HEK293 (cell line): ENCODE measurements around the gene GPR152.

ENCODE experiments used
- CTCF ChIA-PET: fragments of 350-600 bp; formaldehyde crosslinking; extraction: SDS; loops from one replicate; lab custom pipeline; 2021; ENCODE audit warnings: antibody characterized with exemption; lab: Yijun Ruan, JAX
- POLR2A ChIA-PET: fragments of 300-600 bp; formaldehyde crosslinking; extraction: SDS; loops from one replicate; lab custom pipeline; 2020; ENCODE audit warnings: antibody characterized with exemption, inconsistent platforms; lab: Yijun Ruan, JAX
- H3K27ac ChIP-seq: fragments of 200-500 bp; sonication (Bioruptor generic); 2 replicates; pipeline ENCODE4 v1.5.1; 2014; ENCODE audit warnings: low read depth, low read length, control low read depth, inconsistent platforms; ENCODE audit errors: extremely low read depth
- H3K36me3 ChIP-seq, 2 experiments: fragments of 200-500 bp in 1 of 2; sonication (Bioruptor generic) in 1 of 2; 1 replicate in 1 of 2; 2 replicates in 1 of 2; pipeline ENCODE4 v1.5.1; 2014 to 2017; ENCODE audit warnings: inconsistent platforms in 2 of 2, low read length in 2 of 2; ENCODE audit not compliant: control insufficient read depth in 2 of 2, insufficient read depth in 1 of 2
- H3K4me1 ChIP-seq: fragments of 200-500 bp; sonication (Bioruptor generic); 2 replicates; pipeline ENCODE4 v1.5.1; 2014; ENCODE audit warnings: mild to moderate bottlenecking, low read length, inconsistent platforms; ENCODE audit not compliant: control insufficient read depth, insufficient read depth
- H3K4me3 ChIP-seq: 2 replicates; pipeline ENCODE4 v1.5.1; 2011; ENCODE audit warnings: low read depth, mild to moderate bottlenecking, control low read depth, low read length, moderate library complexity
- H3K9me3 ChIP-seq: fragments of 200-500 bp; sonication (Bioruptor generic); 2 replicates; pipeline ENCODE4 v1.5.1; 2014; ENCODE audit warnings: low read depth, low read length, inconsistent platforms; ENCODE audit not compliant: control insufficient read depth, insufficient read depth
- EGR2 ChIP-seq: fragments of 450-650 bp; formaldehyde crosslinking; IDR thresholded peaks from 2 replicates; pipeline ENCODE4 v1.5.1; 2016; ENCODE audit warnings: low read depth, missing biosample characterization, missing genetic modification characterization
- GLIS2 ChIP-seq: fragments of 450-650 bp; formaldehyde crosslinking; IDR thresholded peaks from 2 replicates; pipeline ENCODE4 v1.5.1; 2016; ENCODE audit warnings: missing biosample characterization, missing genetic modification characterization
- KLF8 ChIP-seq: fragments of 450-650 bp; formaldehyde crosslinking; IDR thresholded peaks from 2 replicates; pipeline ENCODE4 v1.5.1; 2016; ENCODE audit warnings: missing biosample characterization, missing genetic modification characterization
- REPIN1 ChIP-seq: fragments of 450-650 bp; formaldehyde crosslinking; IDR thresholded peaks from 2 replicates; pipeline ENCODE4 v1.5.1; 2017; ENCODE audit warnings: missing biosample characterization, missing genetic modification characterization, low read depth
- SP2 ChIP-seq: fragments of 450-650 bp; formaldehyde crosslinking; IDR thresholded peaks from 2 replicates; pipeline ENCODE4 v1.5.1; 2016; ENCODE audit warnings: missing biosample characterization, missing genetic modification characterization
- YY1 ChIP-seq: fragments of 450-650 bp; formaldehyde crosslinking; IDR thresholded peaks from 2 replicates; pipeline ENCODE4 v1.5.1; 2018; ENCODE audit warnings: missing biosample characterization, missing genetic modification characterization
- YY2 ChIP-seq: fragments of 450-650 bp; formaldehyde crosslinking; IDR thresholded peaks from 2 replicates; pipeline ENCODE4 v1.5.1; 2016; ENCODE audit warnings: missing biosample characterization, missing genetic modification characterization
- ZBTB8A ChIP-seq: fragments of 450-650 bp; formaldehyde crosslinking; IDR thresholded peaks from 2 replicates; pipeline ENCODE4 v1.5.1; 2016; ENCODE audit warnings: missing biosample characterization, missing genetic modification characterization
- ZFHX2 ChIP-seq: fragments of 450-650 bp; formaldehyde crosslinking; conservative IDR thresholded peaks from 2 replicates; pipeline ENCODE4 v1.5.1; 2016; ENCODE audit warnings: missing biosample characterization, missing genetic modification characterization
- ZIC2 ChIP-seq: fragments of 450-650 bp; formaldehyde crosslinking; IDR thresholded peaks from 2 replicates; pipeline ENCODE4 v1.5.1; 2016; ENCODE audit warnings: missing biosample characterization, missing genetic modification characterization
- ZNF169 ChIP-seq: fragments of 450-650 bp; formaldehyde crosslinking; IDR thresholded peaks from 2 replicates; pipeline ENCODE4 v1.5.1; 2016; ENCODE audit warnings: missing biosample characterization, missing genetic modification characterization
- ZNF24 ChIP-seq: fragments of 450-650 bp; formaldehyde crosslinking; IDR thresholded peaks from 2 replicates; pipeline ENCODE4 v1.5.1; 2016; ENCODE audit warnings: missing biosample characterization, missing genetic modification characterization
- ZNF341 ChIP-seq: fragments of 450-650 bp; formaldehyde crosslinking; IDR thresholded peaks from 2 replicates; pipeline ENCODE4; 2016; ENCODE audit warnings: low read depth, missing biosample characterization, missing genetic modification characterization
- ZNF416 ChIP-seq: fragments of 450-650 bp; formaldehyde crosslinking; IDR thresholded peaks from 2 replicates; pipeline ENCODE4 v1.5.1; 2016; ENCODE audit warnings: missing biosample characterization, missing genetic modification characterization
- ZNF423 ChIP-seq: fragments of 450-650 bp; formaldehyde crosslinking; IDR thresholded peaks from 2 replicates; pipeline ENCODE4 v1.5.1; 2016; ENCODE audit warnings: missing biosample characterization, missing genetic modification characterization
- ZNF473 ChIP-seq: fragments of 450-650 bp; formaldehyde crosslinking; IDR thresholded peaks from 2 replicates; pipeline ENCODE4 v1.5.1; 2017; ENCODE audit warnings: missing biosample characterization, missing genetic modification characterization
- ZNF529 ChIP-seq: fragments of 450-650 bp; formaldehyde crosslinking; IDR thresholded peaks from 2 replicates; pipeline ENCODE4 v1.5.1; 2017; ENCODE audit warnings: missing genetic modification characterization, missing biosample characterization; ENCODE audit not compliant: insufficient replicate concordance
- ZNF561 ChIP-seq: fragments of 450-650 bp; IDR thresholded peaks from 2 replicates; pipeline ENCODE4 v1.5.1; 2018; ENCODE audit warnings: missing biosample characterization, missing genetic modification characterization, borderline replicate concordance
- ZNF629 ChIP-seq: fragments of 450-650 bp; formaldehyde crosslinking; IDR thresholded peaks from 2 replicates; pipeline ENCODE4 v1.5.1; 2017; ENCODE audit warnings: missing biosample characterization, missing genetic modification characterization
- ZNF76 ChIP-seq: fragments of 450-650 bp; formaldehyde crosslinking; IDR thresholded peaks from 2 replicates; pipeline ENCODE4; 2016; ENCODE audit warnings: low read depth, missing biosample characterization, missing genetic modification characterization, borderline replicate concordance
- ZSCAN16 ChIP-seq: fragments of 450-650 bp; formaldehyde crosslinking; IDR thresholded peaks from 2 replicates; pipeline ENCODE4 v1.5.1; 2016; ENCODE audit warnings: missing biosample characterization, missing genetic modification characterization
- ZXDB ChIP-seq: fragments of 450-650 bp; formaldehyde crosslinking; IDR thresholded peaks from 2 replicates; pipeline ENCODE4 v1.5.1; 2016; ENCODE audit warnings: missing biosample characterization, missing genetic modification characterization
- TF ChIP-seq, protein P1 (sequence below): fragments of 450-650 bp; formaldehyde crosslinking; IDR thresholded peaks from 2 replicates; pipeline ENCODE4 v1.5.1; 2017; ENCODE audit warnings: missing biosample characterization, mild to moderate bottlenecking, missing genetic modification characterization, moderate library complexity
- TF ChIP-seq, protein P2 (sequence below): fragments of 450-650 bp; formaldehyde crosslinking; IDR thresholded peaks from 2 replicates; pipeline ENCODE4 v1.5.1; 2016; ENCODE audit warnings: missing biosample characterization, missing genetic modification characterization
- TF ChIP-seq, protein P3 (sequence below): fragments of 450-650 bp; IDR thresholded peaks from 2 replicates; pipeline ENCODE4 v1.5.1; 2018; ENCODE audit warnings: missing biosample characterization, mild to moderate bottlenecking, missing genetic modification characterization
- TF ChIP-seq, protein P4 (sequence below): sonication (generic); formaldehyde crosslinking; IDR thresholded peaks from 2 replicates; pipeline ENCODE4 v1.8.1; 2022; ENCODE audit warnings: mild to moderate bottlenecking, moderate library complexity, missing genetic modification reagents
- TF ChIP-seq, protein P5 (sequence below): IDR thresholded peaks from 2 replicates; pipeline ENCODE4 v1.6.1; 2011; ENCODE audit warnings: mild to moderate bottlenecking, low read depth, low read length, borderline replicate concordance
- TF ChIP-seq, protein P6 (sequence below): fragments of 450-650 bp; formaldehyde crosslinking; IDR thresholded peaks from 2 replicates; pipeline ENCODE4 v1.5.1; 2016; ENCODE audit warnings: missing biosample characterization, missing genetic modification characterization

GPR152 gene

DNA sequence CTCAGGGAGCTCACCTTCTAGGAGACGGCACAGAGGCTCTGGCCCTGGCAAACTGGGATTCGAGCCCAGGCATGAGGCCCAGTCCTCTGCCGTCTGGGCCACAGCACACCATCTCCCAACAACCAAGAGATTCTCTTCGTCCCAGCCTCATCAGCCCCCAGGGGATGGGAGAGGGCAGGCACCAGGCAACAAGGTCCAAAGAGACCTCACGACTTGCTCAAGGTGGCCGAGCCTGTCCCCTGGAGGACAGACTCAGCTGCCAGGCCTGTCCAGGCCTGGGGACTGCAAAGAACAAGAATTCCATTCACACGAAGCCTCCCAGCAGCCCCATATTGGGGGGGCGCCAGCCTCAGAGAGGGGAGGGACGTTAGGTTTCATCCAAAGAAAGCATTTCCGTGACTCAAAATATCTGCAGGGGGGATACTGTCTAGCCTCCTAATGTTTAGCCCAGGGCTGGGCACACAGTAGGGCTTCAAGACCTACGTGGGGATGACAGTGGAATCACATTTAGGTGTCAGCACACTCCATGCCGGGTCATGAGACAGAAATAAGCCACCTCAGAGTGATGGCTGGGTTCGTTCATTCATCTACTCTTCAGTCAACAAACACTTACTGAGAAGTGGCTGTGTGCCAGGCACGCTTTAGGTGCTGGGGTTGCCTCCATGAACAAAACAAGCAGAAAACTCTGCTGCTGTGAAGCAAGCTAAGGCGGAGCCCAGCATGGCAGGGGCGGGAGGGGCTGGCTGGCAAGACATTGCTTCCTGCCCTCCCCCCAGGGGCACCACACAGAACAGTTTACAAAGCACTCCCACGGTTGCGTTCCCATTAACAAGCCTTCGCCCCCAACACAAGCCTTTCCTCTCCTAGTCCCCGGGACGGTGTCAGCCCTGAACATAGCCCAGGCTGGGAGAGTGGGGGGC lies 35.9 kb downstream of the GPR152 start:
- Histone ChIP-seq H3K4me1 (no peaks in the 10 kb centered on the region; the same call in 1 of the 2 replicates), H3K27ac (no peak overlapping the region), H3K4me3 (no peak overlapping the region), H3K36me3 (no peaks in the 10 kb centered on the region), H3K9me3 (no peaks in the 10 kb centered on the region)
- ChIA-PET CTCF (interaction anchor here (1.4 kb wide), 1 partner anchor 34 kb away, joined by 5 read pairs; no protein-coding TSS in a partner anchor), POLR2A (no interaction called here)
- TF ChIP-seq ZNF76 (tag by site-specific recombination) (no peak), ZFHX2 (tag by site-specific recombination) (peak; percentile 93), YY1 (tag by site-specific recombination) (no peak), ZNF423 (tag by site-specific recombination) (no peak), KLF8 (tag by site-specific recombination) (0 out of 2 replicates have a peak, but pooled peaks have one; percentile 16), ZNF416 (tag by site-specific recombination) (no peak), ZNF341 (tag by site-specific recombination) (peak; percentile 57), SP2 (peak; percentile 27; the same call in 1 of the 2 replicates), ZIC2 (tag by site-specific recombination) (peak; percentile 80), ZNF629 (tag by site-specific recombination) (0 out of 2 replicates have a peak, but pooled peaks have one; percentile 36), ZNF529 (tag by site-specific recombination) (no peak), ZSCAN16 (tag by site-specific recombination) (peak; percentile 76; the same call in 1 of the 2 replicates), YY2 (tag by site-specific recombination) (no peak), ZNF169 (tag by site-specific recombination) (no peak), ZXDB (tag by site-specific recombination) (0 out of 2 replicates have a peak, but pooled peaks have one; percentile 21), GLIS2 (tag by site-specific recombination) (peak; percentile 19; the same call in 1 of the 2 replicates), ZBTB8A (tag by site-specific recombination) (peak; percentile 33; the same call in 1 of the 2 replicates), REPIN1 (tag by site-specific recombination) (no peak), ZNF561 (tag by site-specific recombination) (peak; percentile 21; the same call in 1 of the 2 replicates), EGR2 (tag by site-specific recombination) (peak; percentile 81), ZNF473 (tag by site-specific recombination) (no peak), ZNF24 (tag by site-specific recombination) (peak; percentile 49; the same call in 1 of the 2 replicates)
- TF ChIP-seq, protein P1, sequence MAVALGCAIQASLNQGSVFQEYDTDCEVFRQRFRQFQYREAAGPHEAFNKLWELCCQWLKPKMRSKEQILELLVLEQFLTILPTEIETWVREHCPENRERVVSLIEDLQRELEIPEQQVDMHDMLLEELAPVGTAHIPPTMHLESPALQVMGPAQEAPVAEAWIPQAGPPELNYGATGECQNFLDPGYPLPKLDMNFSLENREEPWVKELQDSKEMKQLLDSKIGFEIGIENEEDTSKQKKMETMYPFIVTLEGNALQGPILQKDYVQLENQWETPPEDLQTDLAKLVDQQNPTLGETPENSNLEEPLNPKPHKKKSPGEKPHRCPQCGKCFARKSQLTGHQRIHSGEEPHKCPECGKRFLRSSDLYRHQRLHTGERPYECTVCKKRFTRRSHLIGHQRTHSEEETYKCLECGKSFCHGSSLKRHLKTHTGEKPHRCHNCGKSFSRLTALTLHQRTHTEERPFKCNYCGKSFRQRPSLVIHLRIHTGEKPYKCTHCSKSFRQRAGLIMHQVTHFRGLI, result 0 out of 2 replicates have a peak, but pooled peaks have one; percentile 10
- TF ChIP-seq, protein P2, sequence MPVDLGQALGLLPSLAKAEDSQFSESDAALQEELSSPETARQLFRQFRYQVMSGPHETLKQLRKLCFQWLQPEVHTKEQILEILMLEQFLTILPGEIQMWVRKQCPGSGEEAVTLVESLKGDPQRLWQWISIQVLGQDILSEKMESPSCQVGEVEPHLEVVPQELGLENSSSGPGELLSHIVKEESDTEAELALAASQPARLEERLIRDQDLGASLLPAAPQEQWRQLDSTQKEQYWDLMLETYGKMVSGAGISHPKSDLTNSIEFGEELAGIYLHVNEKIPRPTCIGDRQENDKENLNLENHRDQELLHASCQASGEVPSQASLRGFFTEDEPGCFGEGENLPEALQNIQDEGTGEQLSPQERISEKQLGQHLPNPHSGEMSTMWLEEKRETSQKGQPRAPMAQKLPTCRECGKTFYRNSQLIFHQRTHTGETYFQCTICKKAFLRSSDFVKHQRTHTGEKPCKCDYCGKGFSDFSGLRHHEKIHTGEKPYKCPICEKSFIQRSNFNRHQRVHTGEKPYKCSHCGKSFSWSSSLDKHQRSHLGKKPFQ, result no peak
- TF ChIP-seq, protein P3, sequence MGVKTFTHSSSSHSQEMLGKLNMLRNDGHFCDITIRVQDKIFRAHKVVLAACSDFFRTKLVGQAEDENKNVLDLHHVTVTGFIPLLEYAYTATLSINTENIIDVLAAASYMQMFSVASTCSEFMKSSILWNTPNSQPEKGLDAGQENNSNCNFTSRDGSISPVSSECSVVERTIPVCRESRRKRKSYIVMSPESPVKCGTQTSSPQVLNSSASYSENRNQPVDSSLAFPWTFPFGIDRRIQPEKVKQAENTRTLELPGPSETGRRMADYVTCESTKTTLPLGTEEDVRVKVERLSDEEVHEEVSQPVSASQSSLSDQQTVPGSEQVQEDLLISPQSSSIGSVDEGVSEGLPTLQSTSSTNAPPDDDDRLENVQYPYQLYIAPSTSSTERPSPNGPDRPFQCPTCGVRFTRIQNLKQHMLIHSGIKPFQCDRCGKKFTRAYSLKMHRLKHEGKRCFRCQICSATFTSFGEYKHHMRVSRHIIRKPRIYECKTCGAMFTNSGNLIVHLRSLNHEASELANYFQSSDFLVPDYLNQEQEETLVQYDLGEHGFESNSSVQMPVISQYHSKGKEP (tag by site-specific recombination), result no peak
- TF ChIP-seq, protein P4, sequence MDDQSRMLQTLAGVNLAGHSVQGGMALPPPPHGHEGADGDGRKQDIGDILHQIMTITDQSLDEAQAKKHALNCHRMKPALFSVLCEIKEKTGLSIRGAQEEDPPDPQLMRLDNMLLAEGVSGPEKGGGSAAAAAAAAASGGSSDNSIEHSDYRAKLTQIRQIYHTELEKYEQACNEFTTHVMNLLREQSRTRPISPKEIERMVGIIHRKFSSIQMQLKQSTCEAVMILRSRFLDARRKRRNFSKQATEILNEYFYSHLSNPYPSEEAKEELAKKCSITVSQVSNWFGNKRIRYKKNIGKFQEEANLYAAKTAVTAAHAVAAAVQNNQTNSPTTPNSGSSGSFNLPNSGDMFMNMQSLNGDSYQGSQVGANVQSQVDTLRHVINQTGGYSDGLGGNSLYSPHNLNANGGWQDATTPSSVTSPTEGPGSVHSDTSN (CRISPR knock-in tag), result no peak
- TF ChIP-seq, protein P5, sequence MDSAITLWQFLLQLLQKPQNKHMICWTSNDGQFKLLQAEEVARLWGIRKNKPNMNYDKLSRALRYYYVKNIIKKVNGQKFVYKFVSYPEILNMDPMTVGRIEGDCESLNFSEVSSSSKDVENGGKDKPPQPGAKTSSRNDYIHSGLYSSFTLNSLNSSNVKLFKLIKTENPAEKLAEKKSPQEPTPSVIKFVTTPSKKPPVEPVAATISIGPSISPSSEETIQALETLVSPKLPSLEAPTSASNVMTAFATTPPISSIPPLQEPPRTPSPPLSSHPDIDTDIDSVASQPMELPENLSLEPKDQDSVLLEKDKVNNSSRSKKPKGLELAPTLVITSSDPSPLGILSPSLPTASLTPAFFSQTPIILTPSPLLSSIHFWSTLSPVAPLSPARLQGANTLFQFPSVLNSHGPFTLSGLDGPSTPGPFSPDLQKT, result no peak
- TF ChIP-seq, protein P6, sequence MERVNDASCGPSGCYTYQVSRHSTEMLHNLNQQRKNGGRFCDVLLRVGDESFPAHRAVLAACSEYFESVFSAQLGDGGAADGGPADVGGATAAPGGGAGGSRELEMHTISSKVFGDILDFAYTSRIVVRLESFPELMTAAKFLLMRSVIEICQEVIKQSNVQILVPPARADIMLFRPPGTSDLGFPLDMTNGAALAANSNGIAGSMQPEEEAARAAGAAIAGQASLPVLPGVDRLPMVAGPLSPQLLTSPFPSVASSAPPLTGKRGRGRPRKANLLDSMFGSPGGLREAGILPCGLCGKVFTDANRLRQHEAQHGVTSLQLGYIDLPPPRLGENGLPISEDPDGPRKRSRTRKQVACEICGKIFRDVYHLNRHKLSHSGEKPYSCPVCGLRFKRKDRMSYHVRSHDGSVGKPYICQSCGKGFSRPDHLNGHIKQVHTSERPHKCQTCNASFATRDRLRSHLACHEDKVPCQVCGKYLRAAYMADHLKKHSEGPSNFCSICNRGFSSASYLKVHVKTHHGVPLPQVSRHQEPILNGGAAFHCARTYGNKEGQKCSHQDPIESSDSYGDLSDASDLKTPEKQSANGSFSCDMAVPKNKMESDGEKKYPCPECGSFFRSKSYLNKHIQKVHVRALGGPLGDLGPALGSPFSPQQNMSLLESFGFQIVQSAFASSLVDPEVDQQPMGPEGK, result peak; percentile 69
